Choroid plexus epithelial cell (primary cell): Measurements from ENCODE around the gene BTG4.

Source experiments
- DNase-seq: peaks from one replicate; pipeline ENCODE4 v3.0.0-alpha.2; 2010; ENCODE audit warnings: low read depth
- H3K4me3 ChIP-seq: 2 replicates; pipeline ENCODE4 v1.5.1; 2011; ENCODE audit warnings: low read depth, mild to moderate bottlenecking, control low read depth, low read length, moderate library complexity
- TF ChIP-seq, protein P1 (sequence below): conservative IDR thresholded peaks from 2 replicates; pipeline ENCODE4 v1.5.1; 2011; ENCODE audit warnings: low read depth, mild to moderate bottlenecking, control low read depth, inconsistent platforms, low read length, moderate library complexity

BTG4 gene

GRCh38 chr11:111526501-111526900 lies 14.3 kb upstream of the BTG4 start:
- no peak overlapping the region for H3K4me3 ChIP-seq
- peak; percentile 70 for DNase-seq
- TF ChIP-seq, protein P1, sequence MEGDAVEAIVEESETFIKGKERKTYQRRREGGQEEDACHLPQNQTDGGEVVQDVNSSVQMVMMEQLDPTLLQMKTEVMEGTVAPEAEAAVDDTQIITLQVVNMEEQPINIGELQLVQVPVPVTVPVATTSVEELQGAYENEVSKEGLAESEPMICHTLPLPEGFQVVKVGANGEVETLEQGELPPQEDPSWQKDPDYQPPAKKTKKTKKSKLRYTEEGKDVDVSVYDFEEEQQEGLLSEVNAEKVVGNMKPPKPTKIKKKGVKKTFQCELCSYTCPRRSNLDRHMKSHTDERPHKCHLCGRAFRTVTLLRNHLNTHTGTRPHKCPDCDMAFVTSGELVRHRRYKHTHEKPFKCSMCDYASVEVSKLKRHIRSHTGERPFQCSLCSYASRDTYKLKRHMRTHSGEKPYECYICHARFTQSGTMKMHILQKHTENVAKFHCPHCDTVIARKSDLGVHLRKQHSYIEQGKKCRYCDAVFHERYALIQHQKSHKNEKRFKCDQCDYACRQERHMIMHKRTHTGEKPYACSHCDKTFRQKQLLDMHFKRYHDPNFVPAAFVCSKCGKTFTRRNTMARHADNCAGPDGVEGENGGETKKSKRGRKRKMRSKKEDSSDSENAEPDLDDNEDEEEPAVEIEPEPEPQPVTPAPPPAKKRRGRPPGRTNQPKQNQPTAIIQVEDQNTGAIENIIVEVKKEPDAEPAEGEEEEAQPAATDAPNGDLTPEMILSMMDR: no peak

DNA sequence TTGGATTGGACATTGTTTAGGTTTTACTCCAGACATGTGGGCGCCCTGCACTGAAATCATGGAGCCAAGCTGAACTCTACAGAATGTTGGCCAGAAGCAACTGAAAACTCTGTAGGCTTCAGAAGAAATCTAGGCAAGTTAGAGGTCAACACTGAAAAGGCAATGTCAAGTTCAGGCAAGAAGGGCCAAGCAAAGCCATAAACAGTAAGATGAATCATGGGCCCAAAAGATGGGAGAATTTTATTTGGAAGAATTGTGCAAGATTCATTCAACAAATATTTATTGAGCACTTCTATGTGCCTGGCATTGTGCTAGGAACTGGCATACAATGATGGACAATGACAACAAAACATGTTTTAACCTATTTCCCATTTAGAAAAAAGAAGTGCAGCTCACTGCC lies 13.3 kb upstream of the BTG4 start:
- TF ChIP-seq, protein P1: no peak
- DNase-seq: no peak
- H3K4me3 ChIP-seq: no peak overlapping the region

GRCh38 chr11:111524056-111524455 lies 11.9 kb upstream of the BTG4 start:
- TF ChIP-seq, protein P1: no peak
- no peak for DNase-seq
- no peak overlapping the region for H3K4me3 ChIP-seq

- TF ChIP-seq, protein P1: no peak
- no peak for DNase-seq
- no peak overlapping the region for H3K4me3 ChIP-seq
Measured at GRCh38 chr11:111523343-111523742, 11.2 kb upstream of the BTG4 start.

DNA sequence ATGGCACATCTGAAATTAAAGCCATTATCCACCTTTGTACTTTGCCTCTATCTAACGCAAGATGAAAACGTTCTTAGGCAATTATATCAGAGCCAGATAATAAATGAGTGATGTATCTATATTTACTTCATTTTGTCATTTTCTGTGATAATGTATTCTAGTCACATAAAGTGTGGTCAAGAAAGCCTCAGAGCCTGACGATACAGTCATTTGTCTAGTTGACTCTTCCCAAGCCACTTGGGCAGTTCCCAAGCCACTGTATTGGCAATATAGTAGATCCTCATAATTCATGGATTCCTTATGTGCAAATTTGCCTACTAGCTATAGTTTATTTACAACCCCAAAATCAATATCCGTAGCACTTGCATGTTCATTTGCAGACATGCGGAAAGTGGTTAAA lies 10.2 kb upstream of the BTG4 start:
- H3K4me3 ChIP-seq: no peak overlapping the region
- TF ChIP-seq, protein P1: no peak

GRCh38 chr11:111521135-111521534 lies 8.9 kb upstream of the BTG4 start:
- TF ChIP-seq, protein P1: no peak
- no peak for DNase-seq
- H3K4me3 ChIP-seq: no peak overlapping the region

More for the DNA sequence above, 10.2 kb upstream of the BTG4 start:
- DNase-seq: no peak

DNA sequence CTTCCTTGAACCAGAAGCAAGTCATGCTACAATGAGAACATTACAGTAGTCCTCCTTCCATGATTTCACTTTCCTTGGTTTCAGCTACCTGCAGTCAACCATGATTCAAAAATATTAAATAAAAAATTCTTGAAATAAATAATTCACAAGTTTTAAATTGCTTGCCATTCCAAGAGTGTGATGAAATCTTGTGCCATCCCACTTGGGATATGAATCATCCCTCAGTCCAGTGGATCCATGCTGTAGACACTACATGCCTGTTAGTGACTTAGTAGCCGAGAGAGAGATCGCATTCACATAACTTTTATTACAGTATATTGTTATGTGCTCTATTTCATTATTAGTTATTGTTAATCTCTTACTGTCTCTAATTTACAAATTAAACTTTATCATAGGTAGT lies 8.4 kb upstream of the BTG4 start:
- DNase-seq: peak; percentile 39
- no peak overlapping the region for H3K4me3 ChIP-seq
- TF ChIP-seq, protein P1: no peak
